WTC11 (cell line): ENCODE results near the gene AMACR. TPM values are rescaled to one million over a fixed set of nuclear protein-coding genes. Genes with fewer than 3 reads are reported as not detected.

Experiments used
- ATAC-seq: fragments of 200-7000 bp; cut with Tn5 transposase; 2 replicates; pipeline ENCODE4 v1.10.0; 2021; ENCODE audit warnings: mild to moderate bottlenecking, moderate library complexity
- CTCF ChIA-PET: fragments of 300-600 bp; sonication (Branson Sonifier 250); formaldehyde crosslinking; loops from one replicate; lab custom pipeline; 2021; ENCODE audit warnings: antibody characterized with exemption; lab: Charles Lee
- POLR2A ChIA-PET: fragments of 350-600 bp; sonication (Branson Sonifier 250); formaldehyde crosslinking; loops from one replicate; lab custom pipeline; 2021; ENCODE audit warnings: antibody characterized with exemption; lab: Charles Lee
- DNase-seq: peaks from one replicate; pipeline ENCODE4 v3.0.0; 2021; ENCODE audit warnings: low spot score
- H3K27ac Mint-ChIP-seq: 2 replicates; pipeline ENCODE4 v1.8.0; 2021; ENCODE audit warnings: mixed read lengths
- H3K27me3 Mint-ChIP-seq: 2 replicates; pipeline ENCODE4 v1.8.0; 2021; ENCODE audit warnings: low read depth, mild to moderate bottlenecking, moderate library complexity, mixed read lengths
- H3K36me3 Mint-ChIP-seq: 2 replicates; pipeline ENCODE4 v1.8.0; 2021; ENCODE audit warnings: mixed read lengths
- H3K4me1 Mint-ChIP-seq: 2 replicates; pipeline ENCODE4 v1.8.0; 2022; ENCODE audit warnings: mixed read lengths
- H3K4me3 Mint-ChIP-seq: 2 replicates; pipeline ENCODE4 v1.8.0; 2021; ENCODE audit warnings: mild to moderate bottlenecking, moderate library complexity, mixed read lengths
- H3K9me3 Mint-ChIP-seq: 2 replicates; pipeline ENCODE4 v1.8.0; 2021; ENCODE audit warnings: mixed read lengths
- ATF1 ChIP-seq: sonication (generic); formaldehyde crosslinking; IDR thresholded peaks from 2 replicates; pipeline ENCODE4 v1.8.1; 2023; ENCODE audit warnings: mild to moderate bottlenecking, moderate library complexity, missing genetic modification reagents
- ATF6 ChIP-seq: sonication (generic); formaldehyde crosslinking; IDR thresholded peaks from 2 replicates; pipeline ENCODE4 v1.8.1; 2023; ENCODE audit warnings: mild to moderate bottlenecking, missing genetic modification reagents
- CDX4 ChIP-seq: fragments of 250-450 bp; sonication (Bioruptor Pico); IDR thresholded peaks from 2 replicates; pipeline ENCODE4 v1.9.0; 2021; ENCODE audit warnings: moderate library complexity, mild to moderate bottlenecking, inconsistent platforms, borderline replicate concordance
- CREB1 ChIP-seq: sonication (generic); formaldehyde crosslinking; IDR thresholded peaks from 2 replicates; pipeline ENCODE4 v1.8.0; 2023; ENCODE audit warnings: mild to moderate bottlenecking, missing genetic modification reagents
- FOXK1 ChIP-seq: sonication (generic); formaldehyde crosslinking; IDR thresholded peaks from 2 replicates; pipeline ENCODE4 v1.8.0; 2022; ENCODE audit warnings: mild to moderate bottlenecking, moderate library complexity, missing genetic modification reagents
- FOXP1 ChIP-seq: sonication (generic); formaldehyde crosslinking; IDR thresholded peaks from 2 replicates; pipeline ENCODE4 v1.8.0; 2022; ENCODE audit warnings: missing genetic modification reagents, mild to moderate bottlenecking, moderate library complexity, borderline replicate concordance
- HMGA2 ChIP-seq: fragments of 250-450 bp; sonication (Bioruptor Pico); IDR thresholded peaks from 2 replicates; pipeline ENCODE4 v1.4.0; 2021; ENCODE audit warnings: mild to moderate bottlenecking, moderate library complexity
- KAT7 ChIP-seq: sonication (generic); formaldehyde crosslinking; IDR thresholded peaks from 2 replicates; pipeline ENCODE4 v1.8.1; 2023; ENCODE audit warnings: missing genetic modification reagents, mild to moderate bottlenecking, borderline replicate concordance
- MAX ChIP-seq: sonication (generic); formaldehyde crosslinking; IDR thresholded peaks from 2 replicates; pipeline ENCODE4 v1.8.0; 2022; ENCODE audit warnings: mild to moderate bottlenecking, missing genetic modification reagents
- NFYB ChIP-seq: sonication (generic); formaldehyde crosslinking; conservative IDR thresholded peaks from 2 replicates; pipeline ENCODE4 v1.8.0; 2022; ENCODE audit warnings: low read depth, missing genetic modification reagents
- SMAD4 ChIP-seq: sonication (generic); formaldehyde crosslinking; IDR thresholded peaks from 2 replicates; pipeline ENCODE4 v1.8.0; 2022; ENCODE audit warnings: mild to moderate bottlenecking, missing genetic modification reagents
- TEAD1 ChIP-seq: sonication (generic); formaldehyde crosslinking; IDR thresholded peaks from 2 replicates; pipeline ENCODE4 v1.8.0; 2022; ENCODE audit warnings: mild to moderate bottlenecking, missing genetic modification reagents
- ZNF423 ChIP-seq: fragments of 250-450 bp; sonication (Bioruptor Pico); IDR thresholded peaks from 2 replicates; pipeline ENCODE4 v2.1.2; 2022; ENCODE audit warnings: mild to moderate bottlenecking, moderate library complexity
- total RNA-seq: library from RNA; stranded (reverse); gene quantifications from 3 replicates; pipeline ENCODE4 v1.2.3, GENCODE V29; 2021
- TF ChIP-seq, protein P1 (sequence below): fragments of 250-450 bp; sonication (Bioruptor Pico); IDR thresholded peaks from 2 replicates; pipeline ENCODE4 v2.1.2; 2022; ENCODE audit warnings: mild to moderate bottlenecking, moderate library complexity
- TF ChIP-seq, protein P2 (sequence below): sonication (generic); formaldehyde crosslinking; IDR thresholded peaks from 2 replicates; pipeline ENCODE4 v1.8.1; 2022; ENCODE audit warnings: mild to moderate bottlenecking, moderate library complexity, missing genetic modification reagents

AMACR gene
- total RNA-seq, 1 experiment from 2014 or later = 11.9 TPM

DNA sequence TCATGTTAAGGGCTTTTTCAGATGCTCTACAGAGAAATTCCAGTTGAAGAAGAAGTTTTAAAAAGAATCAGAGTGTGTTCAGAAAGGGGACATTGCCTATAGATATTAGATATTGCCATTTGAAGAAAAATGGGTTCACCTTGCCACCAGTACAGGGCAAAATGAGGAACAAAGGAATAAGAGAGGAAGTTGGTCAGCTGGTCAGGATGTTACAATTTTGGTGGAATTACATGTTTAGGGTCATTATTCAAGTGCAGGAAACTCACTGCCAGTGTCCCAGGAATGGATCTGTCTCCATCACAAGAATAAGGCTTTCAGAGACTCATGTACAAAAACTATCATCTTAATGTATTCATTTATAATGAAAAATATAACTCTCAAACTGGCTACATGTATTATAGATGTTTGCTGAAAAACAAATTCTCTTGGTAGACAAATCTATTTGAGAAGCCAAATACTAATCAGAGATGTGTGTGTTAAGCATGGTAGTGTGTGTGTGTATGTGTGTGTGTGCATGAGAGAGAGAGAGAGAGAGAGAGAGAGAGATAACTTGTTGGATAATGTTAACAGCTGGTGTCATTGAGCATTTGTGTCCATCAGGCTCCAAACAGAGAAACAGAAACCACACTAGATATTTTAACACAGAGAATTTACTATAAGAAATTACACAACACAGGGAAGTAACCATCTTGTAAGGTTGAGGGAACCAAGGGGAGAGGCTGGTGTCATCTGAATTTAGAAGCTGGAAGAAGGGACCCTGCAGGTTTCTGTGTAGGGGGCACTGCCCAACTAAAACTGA is 40.1 kb upstream of the AMACR start:
- DNase-seq = no peak
- no peaks in the 10 kb centered on the region for H3K27me3 Mint-ChIP-seq
- TF ChIP-seq FOXP1 (CRISPR knock-in tag) = no peak
- TF ChIP-seq, protein P1, sequence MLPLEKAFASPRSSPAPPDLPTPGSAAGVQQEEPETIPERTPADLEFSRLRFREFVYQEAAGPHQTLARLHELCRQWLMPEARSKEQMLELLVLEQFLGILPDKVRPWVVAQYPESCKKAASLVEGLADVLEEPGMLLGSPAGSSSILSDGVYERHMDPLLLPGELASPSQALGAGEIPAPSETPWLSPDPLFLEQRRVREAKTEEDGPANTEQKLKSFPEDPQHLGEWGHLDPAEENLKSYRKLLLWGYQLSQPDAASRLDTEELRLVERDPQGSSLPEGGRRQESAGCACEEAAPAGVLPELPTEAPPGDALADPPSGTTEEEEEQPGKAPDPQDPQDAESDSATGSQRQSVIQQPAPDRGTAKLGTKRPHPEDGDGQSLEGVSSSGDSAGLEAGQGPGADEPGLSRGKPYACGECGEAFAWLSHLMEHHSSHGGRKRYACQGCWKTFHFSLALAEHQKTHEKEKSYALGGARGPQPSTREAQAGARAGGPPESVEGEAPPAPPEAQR (CRISPR knock-in tag) = no peak
- H3K36me3 Mint-ChIP-seq = peaks cover 5% of the 10 kb centered on the region; the same call in 1 of the 2 replicates
- no peak overlapping the region for H3K27ac Mint-ChIP-seq
- POLR2A ChIA-PET = no interaction called here
- ATAC-seq = no peak
- no peak overlapping the region for H3K4me3 Mint-ChIP-seq
- CTCF ChIA-PET = interaction anchor here (1.2 to 1.3 kb wide), 3 partner anchors 40 to 78 kb away, joined by 4 to 6 read pairs (median 5); no protein-coding TSS in a partner anchor
- no peaks in the 10 kb centered on the region for H3K9me3 Mint-ChIP-seq
- H3K4me1 Mint-ChIP-seq = peaks cover 5% of the 10 kb centered on the region

- H3K4me1 Mint-ChIP-seq = peaks cover 5% of the 10 kb centered on the region
- H3K27me3 Mint-ChIP-seq = no peaks in the 10 kb centered on the region
- ChIA-PET POLR2A (no interaction called here), CTCF (no interaction called here)
- H3K36me3 Mint-ChIP-seq = peaks cover 5% of the 10 kb centered on the region; the same call in 1 of the 2 replicates
- no peak overlapping the region for H3K27ac Mint-ChIP-seq
- H3K4me3 Mint-ChIP-seq = no peak overlapping the region
- TF ChIP-seq NFYB (CRISPR knock-in tag) = no peak
- TF ChIP-seq CDX4 (CRISPR knock-in tag) = no peak
- no peak for TF ChIP-seq ATF1
- no peak for TF ChIP-seq ATF6 (CRISPR knock-in tag)
- TF ChIP-seq SMAD4 (CRISPR knock-in tag) = no peak
- no peak for TF ChIP-seq MAX (CRISPR knock-in tag)
- no peak for TF ChIP-seq HMGA2 (CRISPR knock-in tag)
- TF ChIP-seq FOXK1 (CRISPR knock-in tag) = no peak
- TF ChIP-seq ZNF423 (CRISPR knock-in tag) = no peak
- TF ChIP-seq, protein P2, sequence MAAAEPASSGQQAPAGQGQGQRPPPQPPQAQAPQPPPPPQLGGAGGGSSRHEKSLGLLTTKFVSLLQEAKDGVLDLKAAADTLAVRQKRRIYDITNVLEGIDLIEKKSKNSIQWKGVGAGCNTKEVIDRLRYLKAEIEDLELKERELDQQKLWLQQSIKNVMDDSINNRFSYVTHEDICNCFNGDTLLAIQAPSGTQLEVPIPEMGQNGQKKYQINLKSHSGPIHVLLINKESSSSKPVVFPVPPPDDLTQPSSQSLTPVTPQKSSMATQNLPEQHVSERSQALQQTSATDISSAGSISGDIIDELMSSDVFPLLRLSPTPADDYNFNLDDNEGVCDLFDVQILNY (CRISPR knock-in tag) = no peak
- no peak for ATAC-seq
- no peaks in the 10 kb centered on the region for H3K9me3 Mint-ChIP-seq
- no peak for DNase-seq
Observed at GRCh38 chr5:34047143-34047542, 39.3 kb upstream of the AMACR start.

GRCh38 chr5:34045996-34046395 is 38.1 kb upstream of the AMACR start:
- CTCF ChIA-PET = no interaction called here
- TF ChIP-seq TEAD1 = no peak
- no peak for TF ChIP-seq FOXK1 (CRISPR knock-in tag)
- TF ChIP-seq ATF1 = no peak
- TF ChIP-seq CREB1 (CRISPR knock-in tag) = no peak
- TF ChIP-seq KAT7 = no peak
- TF ChIP-seq, all 79 proteins: peak for 0
- peaks cover 5% of the 10 kb centered on the region for H3K4me1 Mint-ChIP-seq
- POLR2A ChIA-PET = no interaction called here
- DNase-seq = no peak
- H3K27ac Mint-ChIP-seq = no peak overlapping the region
- no peaks in the 10 kb centered on the region for H3K9me3 Mint-ChIP-seq
- no peak overlapping the region for H3K4me3 Mint-ChIP-seq
- H3K36me3 Mint-ChIP-seq = peaks cover 5% of the 10 kb centered on the region; the same call in 1 of the 2 replicates
- no peaks in the 10 kb centered on the region for H3K27me3 Mint-ChIP-seq
- ATAC-seq = no peak
